Measurements from ENCODE around the gene SORBS2. TPM values are rescaled to one million over a fixed set of nuclear protein-coding genes. Genes with fewer than 3 reads are reported as not detected.

SORBS2 gene
- total and polyA plus RNA-seq, 3 donors from 2014 or later: 20.2 to 47.7 (median 26.0) TPM

DNA sequence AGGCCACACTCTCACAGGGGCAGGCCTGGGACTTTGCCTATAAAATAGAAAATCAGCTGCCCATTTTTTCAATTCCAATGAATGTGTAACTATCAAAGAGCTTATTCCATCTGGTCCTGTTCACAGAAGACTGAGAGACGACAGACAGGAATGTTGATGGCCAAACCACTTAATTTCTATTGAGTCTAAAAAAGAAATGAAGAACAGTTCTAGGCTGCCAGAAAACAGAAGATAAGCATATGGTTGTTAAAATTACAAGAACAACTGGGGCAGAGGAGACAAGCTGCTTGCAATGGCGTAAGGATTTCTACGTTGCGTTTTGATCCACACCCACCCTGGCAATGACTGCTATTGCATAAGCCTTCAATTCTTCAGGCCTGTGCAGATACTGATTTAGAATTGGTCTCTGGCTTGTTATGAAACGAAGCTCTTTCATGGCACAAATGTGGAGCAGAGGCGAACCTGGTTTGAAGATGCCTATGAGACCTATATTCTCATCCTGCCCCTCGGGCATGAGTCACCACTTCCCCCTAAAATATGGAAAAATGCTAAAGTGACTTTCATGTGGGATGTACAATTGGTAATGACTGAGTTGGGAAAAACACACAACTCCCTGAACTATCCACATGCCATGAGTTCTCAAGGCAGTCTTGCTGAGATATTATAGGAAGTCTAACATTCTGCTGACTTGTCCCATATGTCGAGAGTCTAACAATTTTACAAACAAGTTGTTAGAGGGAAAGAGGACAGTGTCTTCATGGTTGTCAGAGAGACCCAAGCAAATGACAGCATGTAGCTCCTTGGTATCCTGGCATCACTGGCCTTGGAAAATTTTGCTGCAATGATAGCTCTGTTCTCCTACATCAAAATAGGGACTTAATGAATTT lies 37.9 kb upstream of the SORBS2 start:
- H3K4me1 ChIP-seq: no peaks in the 10 kb centered on the region
- TF ChIP-seq POLR2A (IDR thresholded peaks at IDR 0.05): no peak
- TF ChIP-seq, protein P1, sequence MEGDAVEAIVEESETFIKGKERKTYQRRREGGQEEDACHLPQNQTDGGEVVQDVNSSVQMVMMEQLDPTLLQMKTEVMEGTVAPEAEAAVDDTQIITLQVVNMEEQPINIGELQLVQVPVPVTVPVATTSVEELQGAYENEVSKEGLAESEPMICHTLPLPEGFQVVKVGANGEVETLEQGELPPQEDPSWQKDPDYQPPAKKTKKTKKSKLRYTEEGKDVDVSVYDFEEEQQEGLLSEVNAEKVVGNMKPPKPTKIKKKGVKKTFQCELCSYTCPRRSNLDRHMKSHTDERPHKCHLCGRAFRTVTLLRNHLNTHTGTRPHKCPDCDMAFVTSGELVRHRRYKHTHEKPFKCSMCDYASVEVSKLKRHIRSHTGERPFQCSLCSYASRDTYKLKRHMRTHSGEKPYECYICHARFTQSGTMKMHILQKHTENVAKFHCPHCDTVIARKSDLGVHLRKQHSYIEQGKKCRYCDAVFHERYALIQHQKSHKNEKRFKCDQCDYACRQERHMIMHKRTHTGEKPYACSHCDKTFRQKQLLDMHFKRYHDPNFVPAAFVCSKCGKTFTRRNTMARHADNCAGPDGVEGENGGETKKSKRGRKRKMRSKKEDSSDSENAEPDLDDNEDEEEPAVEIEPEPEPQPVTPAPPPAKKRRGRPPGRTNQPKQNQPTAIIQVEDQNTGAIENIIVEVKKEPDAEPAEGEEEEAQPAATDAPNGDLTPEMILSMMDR (IDR thresholded peaks at IDR 0.05): no peak
- DNase-seq: no peak
- H3K4me3 ChIP-seq: no peak overlapping the region
- WGBS, 2 donors: 79 to 85% methylated on average over 8 of the region's 8 CpGs
- no peaks in the 10 kb centered on the region for H3K9me3 ChIP-seq
- no peaks in the 10 kb centered on the region for H3K36me3 ChIP-seq (ENCODE audit: low read depth, missing control alignments)
- H3K27me3 ChIP-seq: no peaks in the 10 kb centered on the region
- no peak overlapping the region for H3K27ac ChIP-seq
- intact Hi-C loops (cut with DNase I; ENCODE audit: low total_unique reads): no loop called here

DNA sequence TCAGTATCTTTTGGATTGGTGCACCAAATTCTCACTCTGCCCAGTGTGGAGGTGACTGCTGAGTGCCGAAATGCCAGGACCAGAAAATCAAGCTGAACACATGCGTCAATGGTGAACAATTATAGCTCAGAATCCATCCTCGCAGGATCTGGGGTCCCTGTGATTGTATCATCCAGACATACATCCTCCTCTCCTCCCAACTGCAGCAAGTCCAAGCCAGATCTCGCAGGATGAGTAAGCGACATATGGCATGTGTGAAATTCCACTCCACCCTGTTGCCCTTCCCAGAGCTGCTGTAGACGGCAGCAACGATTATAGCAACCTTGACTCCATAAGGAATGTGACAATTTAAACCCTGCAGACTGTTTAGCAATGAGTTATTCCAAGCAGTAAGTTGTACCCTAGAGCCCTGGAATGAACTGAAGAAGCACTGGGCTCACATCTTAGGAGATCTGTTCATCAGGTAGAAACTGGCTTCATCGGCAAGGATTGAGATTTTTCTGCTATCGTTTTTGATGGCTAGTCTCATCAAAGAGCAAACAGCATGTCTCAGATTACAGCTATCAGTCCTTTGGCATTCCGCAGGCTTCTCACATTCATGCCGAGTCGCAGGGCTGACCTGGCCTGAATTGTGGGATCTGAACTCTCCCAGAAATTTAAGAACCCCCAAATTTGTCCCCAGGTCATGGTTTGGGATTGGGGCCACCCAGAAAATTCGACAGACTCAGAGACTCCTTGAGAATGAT lies 35.5 kb upstream of the SORBS2 start:
- WGBS, 2 donors: 63 to 70% methylated on average over 11 to 13 of the region's 13 CpGs
- H3K36me3 ChIP-seq (ENCODE audit: low read depth, missing control alignments): no peaks in the 10 kb centered on the region
- no peak for DNase-seq
- H3K4me3 ChIP-seq: no peak overlapping the region
- TF ChIP-seq, protein P1 (IDR thresholded peaks at IDR 0.05): no peak
- TF ChIP-seq POLR2A (IDR thresholded peaks at IDR 0.05): no peak
- no peaks in the 10 kb centered on the region for H3K4me1 ChIP-seq
- no peak overlapping the region for H3K27ac ChIP-seq
- no peaks in the 10 kb centered on the region for H3K9me3 ChIP-seq
- H3K27me3 ChIP-seq: no peaks in the 10 kb centered on the region
- intact Hi-C loops (cut with DNase I; ENCODE audit: low total_unique reads): no loop called here

DNA sequence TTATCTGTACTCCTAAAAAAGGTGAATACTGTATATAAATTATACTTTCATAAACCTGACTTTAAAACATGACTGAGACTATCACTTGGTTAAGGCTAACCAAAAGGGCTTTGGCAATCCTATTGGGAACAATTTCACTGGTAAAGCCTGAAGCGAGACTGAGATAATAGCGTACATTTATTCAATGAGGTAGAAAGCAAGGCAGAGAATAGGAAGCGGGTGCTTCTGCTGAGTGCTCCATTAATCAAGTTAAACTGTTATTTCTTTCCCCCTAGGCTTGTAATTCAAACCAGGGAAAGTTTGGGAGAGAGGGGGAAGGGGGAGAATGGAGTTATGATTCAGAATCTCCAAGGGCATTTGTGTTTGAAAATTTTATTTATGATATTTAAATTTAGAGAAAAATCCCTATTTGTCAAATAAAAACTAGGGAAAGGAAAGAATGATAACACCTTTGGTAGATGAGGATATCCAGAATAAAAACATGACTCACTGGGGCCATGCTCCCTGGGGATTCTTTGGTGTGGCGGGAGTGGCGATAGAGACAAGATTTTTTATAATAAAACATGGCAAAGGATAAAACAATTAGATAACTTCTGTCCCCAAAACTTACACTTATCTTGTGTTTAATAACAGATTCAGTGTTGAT lies 34.6 kb upstream of the SORBS2 start:
- 81 to 89% methylated on average over 5 of the region's 5 CpGs for WGBS, 2 donors
- H3K4me3 ChIP-seq: no peak overlapping the region
- H3K27me3 ChIP-seq: no peaks in the 10 kb centered on the region
- no peaks in the 10 kb centered on the region for H3K36me3 ChIP-seq (ENCODE audit: low read depth, missing control alignments)
- DNase-seq: no peak
- no peaks in the 10 kb centered on the region for H3K9me3 ChIP-seq
- no peaks in the 10 kb centered on the region for H3K4me1 ChIP-seq
- intact Hi-C loops (cut with DNase I; ENCODE audit: low total_unique reads): no loop called here
- TF ChIP-seq, protein P1 (IDR thresholded peaks at IDR 0.05): no peak
- no peak for TF ChIP-seq POLR2A (IDR thresholded peaks at IDR 0.05)
- no peak overlapping the region for H3K27ac ChIP-seq

DNA sequence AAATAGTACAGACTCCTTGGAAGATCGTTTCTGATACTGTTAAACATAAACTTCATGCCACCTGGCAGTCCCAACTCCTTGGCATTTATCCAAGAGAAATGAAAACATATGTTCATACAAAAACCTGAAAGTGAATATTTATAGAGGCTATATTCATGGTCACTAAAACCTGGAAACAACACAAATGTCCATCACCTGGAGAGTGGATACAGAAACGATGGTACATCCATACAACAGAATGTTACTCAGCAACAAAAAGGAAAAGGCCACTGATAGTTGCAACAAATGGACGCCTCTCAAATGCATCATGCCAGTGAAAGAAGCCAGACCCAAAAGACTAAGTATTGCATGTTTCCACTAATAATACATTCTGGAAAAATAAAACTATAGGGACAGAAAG lies 34.0 kb upstream of the SORBS2 start:
- H3K36me3 ChIP-seq (ENCODE audit: low read depth, missing control alignments): no peaks in the 10 kb centered on the region
- no peak for DNase-seq
- no peaks in the 10 kb centered on the region for H3K9me3 ChIP-seq
- intact Hi-C loops (cut with DNase I; ENCODE audit: low total_unique reads): no loop called here
- H3K27ac ChIP-seq: no peak overlapping the region
- 85 to 94% methylated on average over 3 of the region's 3 CpGs for WGBS, 2 donors
- no peaks in the 10 kb centered on the region for H3K27me3 ChIP-seq
- TF ChIP-seq, protein P1 (IDR thresholded peaks at IDR 0.05): no peak
- no peak for TF ChIP-seq POLR2A (IDR thresholded peaks at IDR 0.05)
- no peaks in the 10 kb centered on the region for H3K4me1 ChIP-seq
- H3K4me3 ChIP-seq: no peak overlapping the region

All from testis (tissue), 3 donors.